ENCODE measurements around the gene MRPL27.

GRCh38 chr17:50318501-50319285 lies 54.3 kb downstream of the MRPL27 start:
- TF ChIP-seq CTCF (IDR thresholded peaks at IDR 0.05) (no peak), POLR2A (IDR thresholded peaks at IDR 0.05) (no peak)
